Stomach smooth muscle (tissue), 2 donors: Measurements from ENCODE around the gene ARMCX2.

ENCODE experiments used
- H3K27ac ChIP-seq: one replicate; pipeline ENCODE4 v1.7.0; 2013; ENCODE audit warnings: mild to moderate bottlenecking, low read length, inconsistent platforms
- H3K27me3 ChIP-seq, 2 donors: one replicate each; pipeline ENCODE4 v1.7.0; 2013; ENCODE audit warnings: low read length in 2 of 2; ENCODE audit not compliant: insufficient read depth in 2 of 2, control insufficient read depth in 1 of 2
- H3K36me3 ChIP-seq, 2 donors: one replicate each; pipeline ENCODE4 v1.7.0; 2013; ENCODE audit warnings: low read length in 2 of 2; ENCODE audit not compliant: control insufficient read depth in 2 of 2, insufficient read depth in 2 of 2
- H3K4me1 ChIP-seq: one replicate; pipeline ENCODE4 v1.7.0; 2013; ENCODE audit warnings: low read length; ENCODE audit not compliant: control insufficient read depth, insufficient read depth
- H3K4me3 ChIP-seq, 2 donors: one replicate each; pipeline ENCODE4 v1.7.0; 2013; ENCODE audit warnings: low read length in 2 of 2
- H3K9ac ChIP-seq, 2 donors: one replicate each; pipeline ENCODE4 v1.7.0; 2013; ENCODE audit warnings: low read length in 2 of 2, mild to moderate bottlenecking in 1 of 2
- H3K9me3 ChIP-seq, 2 donors: one replicate each; pipeline ENCODE4 v1.7.0; 2013; ENCODE audit warnings: low read length in 2 of 2; ENCODE audit not compliant: control insufficient read depth in 2 of 2
- donor health status: healthy.
- donor health status: Pancreatic carcinoma.

Gene ARMCX2

DNA sequence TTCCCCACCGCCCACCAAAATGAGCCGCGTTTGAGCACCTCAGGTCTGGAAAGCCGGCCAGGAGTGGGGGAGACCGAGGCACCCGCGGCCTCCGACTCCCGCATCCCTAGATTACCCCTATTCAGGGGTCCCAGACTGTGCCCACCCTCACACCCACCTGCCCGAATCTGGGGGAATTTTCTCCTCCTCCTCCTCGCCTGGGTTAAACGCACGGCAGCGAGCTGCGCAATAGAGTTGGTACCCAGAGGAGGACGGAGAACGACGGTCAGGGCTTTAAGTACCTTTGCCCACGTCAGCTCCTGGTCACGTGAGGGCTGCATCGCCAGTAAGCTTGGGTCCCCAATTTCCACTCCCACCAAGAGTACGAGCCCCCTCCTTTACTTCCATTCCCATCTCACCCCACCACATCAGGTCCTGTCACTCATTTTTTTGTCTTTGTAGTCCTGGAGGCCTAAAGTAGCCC, at the start of gene ARMCX2:
Gene ARMCX2, minus strand, starts transcription at position 250 of the 463 bp plus-strand sequence. CDS start 2,262 bp downstream, outside the sequence.
- H3K27me3 ChIP-seq = peaks cover 0 to 13% of the 10 kb centered on the region in 2 donors
- no peaks in the 10 kb centered on the region for H3K9me3 ChIP-seq
- H3K9ac ChIP-seq = peak within 1 kb of the TSS; percentile 60 to 73
- peak within 1 kb of the TSS; percentile 80 to 91 for H3K4me3 ChIP-seq
- peaks cover 10% of the 10 kb centered on the region for H3K4me1 ChIP-seq
- peak within 1 kb of the TSS; percentile 60 for H3K27ac ChIP-seq
- no peaks in the 10 kb centered on the region for H3K36me3 ChIP-seq

DNA sequence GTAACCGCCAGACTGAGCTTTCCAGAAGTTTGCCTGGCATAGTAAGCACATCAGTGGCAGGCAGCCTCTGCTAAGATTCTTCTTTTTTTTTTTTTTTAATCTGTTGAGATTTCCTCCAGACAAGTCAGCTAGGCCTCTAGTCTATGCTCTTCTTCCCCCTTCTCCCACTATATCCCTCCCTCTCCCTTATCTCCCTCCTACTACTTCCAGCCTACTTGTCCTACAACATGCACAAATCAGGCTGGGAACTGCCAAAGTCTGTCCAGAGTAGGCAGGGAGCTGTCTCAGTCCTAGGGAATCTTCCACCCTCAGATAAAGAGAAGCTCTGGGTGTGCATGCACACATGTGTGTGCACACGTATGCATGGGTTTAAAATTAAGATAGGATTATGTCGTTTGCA, 49.7 kb upstream of the ARMCX2 start:
- H3K4me1 ChIP-seq = no peaks in the 10 kb centered on the region
- no peak overlapping the region for H3K9ac ChIP-seq
- no peaks in the 10 kb centered on the region for H3K36me3 ChIP-seq
- H3K9me3 ChIP-seq = no peaks in the 10 kb centered on the region
- H3K4me3 ChIP-seq = no peak overlapping the region
- H3K27ac ChIP-seq = no peak overlapping the region
- H3K27me3 ChIP-seq = no peaks in the 10 kb centered on the region

DNA sequence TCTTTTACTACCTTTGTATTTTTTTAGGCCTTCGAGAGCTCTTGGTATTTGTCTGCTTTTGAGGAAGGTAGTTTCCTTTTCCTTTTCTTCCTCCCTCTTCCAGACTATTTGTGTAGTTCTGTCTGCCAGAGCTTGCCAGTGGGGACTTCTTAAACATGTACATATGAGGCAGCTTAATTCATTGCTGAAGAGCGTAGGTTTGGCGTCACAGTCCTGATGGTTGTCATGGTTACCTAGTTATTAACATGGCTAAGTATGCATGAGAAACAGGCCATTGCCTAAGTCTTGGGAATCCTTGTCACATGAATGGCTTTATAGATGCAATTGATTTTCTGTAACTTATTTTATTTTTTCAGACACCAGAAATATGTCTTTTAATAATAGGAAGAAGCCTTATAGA, 48.5 kb upstream of the ARMCX2 start:
- no peaks in the 10 kb centered on the region for H3K9me3 ChIP-seq
- H3K9ac ChIP-seq = no peak overlapping the region
- H3K4me3 ChIP-seq = no peak overlapping the region

DNA sequence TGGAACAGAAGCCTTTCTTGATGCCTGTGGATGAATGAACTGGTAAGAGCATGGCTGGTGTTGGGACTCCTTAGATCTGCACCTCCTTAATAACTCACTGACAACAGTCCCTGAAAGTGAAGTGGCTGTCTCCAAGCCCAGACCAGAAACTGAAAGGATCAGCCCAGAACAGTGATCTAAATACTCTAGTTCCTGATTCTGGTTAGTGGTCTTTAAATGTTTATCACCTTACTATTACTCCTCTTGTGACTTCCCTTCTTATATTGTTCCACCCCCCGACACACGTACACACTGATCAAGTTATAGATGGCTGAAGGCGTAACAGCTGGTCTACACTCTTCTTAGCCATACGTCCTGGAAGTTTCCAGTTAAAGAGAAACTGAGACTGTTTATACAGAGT, 33.8 kb upstream of the ARMCX2 start:
- no peak overlapping the region for H3K4me3 ChIP-seq
- H3K27ac ChIP-seq = no peak overlapping the region
- no peak overlapping the region for H3K9ac ChIP-seq
- no peaks in the 10 kb centered on the region for H3K4me1 ChIP-seq
- peaks cover 0 to 5% of the 10 kb centered on the region in 2 donors for H3K27me3 ChIP-seq
- no peaks in the 10 kb centered on the region for H3K36me3 ChIP-seq
- H3K9me3 ChIP-seq = no peaks in the 10 kb centered on the region

More for the DNA sequence above, 48.5 kb upstream of the ARMCX2 start:
- H3K27me3 ChIP-seq = peaks cover 0 to 4% of the 10 kb centered on the region in 2 donors
- no peaks in the 10 kb centered on the region for H3K4me1 ChIP-seq
- H3K36me3 ChIP-seq = no peaks in the 10 kb centered on the region
- no peak overlapping the region for H3K27ac ChIP-seq

DNA sequence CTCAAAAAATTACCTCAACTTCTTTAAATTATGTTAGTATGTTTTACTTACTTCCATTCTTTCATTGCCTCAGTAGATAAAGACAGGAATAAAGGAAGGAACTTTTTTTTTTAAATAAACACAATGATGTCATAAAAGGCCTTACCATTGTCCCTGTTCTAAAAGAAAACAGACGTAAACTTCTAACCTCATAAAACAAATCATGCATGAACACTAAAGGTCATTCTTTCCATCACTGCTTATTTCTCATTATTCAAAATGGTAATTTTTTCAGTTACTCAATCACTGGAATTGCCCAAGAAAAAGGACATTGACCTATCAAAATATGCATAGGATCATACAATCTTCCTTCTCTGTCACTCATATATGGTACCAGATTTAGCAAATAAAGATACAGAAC, 32.2 kb upstream of the ARMCX2 start:
- Histone ChIP-seq H3K9me3 (no peaks in the 10 kb centered on the region), H3K36me3 (no peaks in the 10 kb centered on the region), H3K4me1 (no peaks in the 10 kb centered on the region), H3K4me3 (no peak overlapping the region), H3K27ac (no peak overlapping the region), H3K9ac (no peak overlapping the region), H3K27me3 (peaks cover 0 to 7% of the 10 kb centered on the region in 2 donors)

DNA sequence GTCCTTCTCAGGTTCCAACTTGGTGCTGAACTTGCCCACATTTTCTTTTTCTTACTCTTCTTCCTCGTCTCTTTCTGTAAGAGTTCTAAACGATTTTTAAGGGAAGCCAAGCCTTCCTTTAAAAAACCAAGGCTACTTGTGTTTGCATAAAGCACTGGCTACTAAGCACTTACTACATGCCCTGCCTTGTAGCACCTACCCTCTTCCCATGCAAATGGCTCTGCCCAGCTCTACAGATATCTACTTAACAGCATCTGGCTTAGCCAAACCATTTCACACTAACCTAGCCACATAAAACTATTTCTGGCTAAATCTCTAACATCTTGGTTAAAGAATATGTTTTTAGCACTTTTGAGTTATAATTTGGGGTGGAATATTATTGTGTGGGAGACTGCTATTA, 26.9 kb upstream of the ARMCX2 start:
- Histone ChIP-seq H3K4me1 (no peaks in the 10 kb centered on the region), H3K27ac (no peak overlapping the region), H3K9ac (no peak overlapping the region), H3K27me3 (peaks cover 0 to 6% of the 10 kb centered on the region in 2 donors), H3K9me3 (no peaks in the 10 kb centered on the region), H3K4me3 (no peak overlapping the region), H3K36me3 (no peaks in the 10 kb centered on the region)

DNA sequence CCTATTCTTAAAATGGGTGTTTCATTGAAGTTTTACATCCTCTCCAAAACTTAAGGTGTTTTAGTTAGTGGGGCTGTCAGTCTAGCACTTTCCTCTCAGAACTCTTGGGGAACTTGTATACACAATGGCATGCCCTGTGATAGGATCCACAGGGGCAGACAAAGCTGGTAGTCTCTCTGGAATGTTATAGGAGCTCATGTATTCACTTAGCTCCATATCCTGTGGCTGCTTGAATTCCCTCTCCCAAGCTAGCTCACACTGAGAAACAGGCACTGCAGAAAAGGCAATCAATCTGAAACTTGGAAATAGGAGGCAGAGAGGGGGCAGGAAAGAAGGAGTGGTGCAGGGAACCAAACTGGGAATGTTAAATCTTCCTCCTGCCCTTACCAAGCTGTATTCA, 26.3 kb upstream of the ARMCX2 start:
- Histone ChIP-seq H3K4me1 (no peaks in the 10 kb centered on the region), H3K9me3 (no peaks in the 10 kb centered on the region), H3K36me3 (no peaks in the 10 kb centered on the region), H3K27me3 (peaks cover 0 to 6% of the 10 kb centered on the region in 2 donors), H3K4me3 (no peak overlapping the region), H3K27ac (no peak overlapping the region), H3K9ac (no peak overlapping the region)

DNA sequence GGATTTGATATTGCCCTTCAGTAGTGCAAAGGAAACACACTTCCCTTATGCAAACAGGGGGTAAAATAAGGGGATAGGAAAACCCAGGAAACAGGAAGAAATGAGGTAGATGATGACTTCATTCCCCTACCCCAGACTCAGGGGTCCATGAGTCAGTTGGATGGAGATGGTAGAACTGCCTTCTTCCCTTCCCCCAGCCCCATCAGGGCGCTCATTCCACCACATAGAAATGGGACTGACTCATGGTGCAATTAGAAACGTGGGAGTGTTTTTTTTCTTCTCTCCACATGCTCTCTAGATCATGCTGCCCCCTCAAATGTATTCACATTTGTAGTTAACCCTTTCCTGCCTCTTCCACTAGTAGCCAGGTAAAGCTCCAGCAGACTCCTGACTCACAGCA, 23.1 kb upstream of the ARMCX2 start:
- Histone ChIP-seq H3K9ac (no peak overlapping the region), H3K9me3 (no peaks in the 10 kb centered on the region), H3K36me3 (no peaks in the 10 kb centered on the region), H3K27me3 (peaks cover 0 to 3% of the 10 kb centered on the region in 2 donors), H3K4me1 (no peaks in the 10 kb centered on the region), H3K27ac (no peak overlapping the region), H3K4me3 (no peak overlapping the region)

DNA sequence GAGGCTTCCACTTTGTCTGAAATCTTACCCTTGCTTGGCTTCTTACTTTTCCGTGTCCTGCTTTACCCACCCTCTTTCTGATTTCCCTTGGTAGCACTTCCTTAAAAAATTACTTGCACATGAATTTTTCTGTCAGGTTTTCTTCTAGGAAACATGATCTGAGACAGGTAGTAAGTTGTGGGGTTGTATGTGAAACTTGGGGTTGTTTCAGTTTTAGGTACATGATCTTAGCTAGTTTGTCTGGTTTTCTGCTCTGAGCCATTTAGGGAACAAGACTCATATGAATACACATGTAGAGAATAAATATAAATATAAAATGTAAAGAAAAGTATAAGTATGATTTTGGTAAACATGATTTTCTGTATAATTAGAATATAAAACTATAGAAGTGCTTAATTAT, 17.4 kb upstream of the ARMCX2 start:
- H3K27me3 ChIP-seq = peaks cover 0 to 4% of the 10 kb centered on the region in 2 donors
- no peaks in the 10 kb centered on the region for H3K9me3 ChIP-seq
- H3K9ac ChIP-seq = no peak overlapping the region
- no peaks in the 10 kb centered on the region for H3K36me3 ChIP-seq
- no peak overlapping the region for H3K4me3 ChIP-seq
- H3K4me1 ChIP-seq = no peaks in the 10 kb centered on the region
- no peak overlapping the region for H3K27ac ChIP-seq

DNA sequence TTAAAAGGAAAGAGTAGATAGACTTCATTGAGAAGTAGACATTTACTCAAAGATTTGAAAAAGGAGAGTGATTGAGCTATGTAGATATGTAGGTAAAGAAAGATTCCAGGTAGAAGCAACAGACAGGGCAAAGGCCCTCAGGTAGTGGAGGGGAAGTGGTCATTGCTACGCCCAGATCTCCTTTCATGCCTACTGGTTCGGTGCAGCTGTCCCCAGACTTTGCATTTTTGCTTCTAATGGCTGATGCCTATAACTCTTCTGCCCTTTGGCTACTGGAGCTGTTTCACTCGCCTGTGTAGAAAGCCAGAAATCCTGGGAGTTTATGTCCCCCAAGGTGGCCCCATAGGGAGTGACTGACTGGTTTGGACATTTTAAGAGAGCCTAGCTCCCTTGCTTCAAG, 16.9 kb upstream of the ARMCX2 start:
- Histone ChIP-seq H3K36me3 (no peaks in the 10 kb centered on the region), H3K27me3 (peaks cover 0 to 4% of the 10 kb centered on the region in 2 donors), H3K27ac (no peak overlapping the region), H3K9ac (no peak overlapping the region), H3K4me1 (no peaks in the 10 kb centered on the region), H3K4me3 (no peak overlapping the region), H3K9me3 (no peaks in the 10 kb centered on the region)

DNA sequence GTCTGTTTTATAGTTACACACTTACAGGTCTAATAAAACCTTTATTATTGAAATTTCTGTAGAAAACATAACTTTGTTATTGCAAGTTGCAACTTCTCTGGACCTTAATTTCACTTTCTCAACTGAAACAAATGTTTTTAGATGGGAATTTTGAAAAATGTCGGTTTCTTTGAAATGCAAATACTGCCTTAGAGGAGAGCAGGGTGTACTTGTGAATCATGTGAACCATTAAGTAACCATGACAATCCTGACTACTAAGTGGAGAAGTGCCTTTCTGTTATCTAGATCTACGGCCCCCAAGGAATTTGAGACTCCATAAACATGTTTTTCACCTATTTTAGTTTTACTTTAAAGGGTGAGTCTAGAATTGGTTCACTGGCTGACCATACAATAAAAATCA, 8.5 kb upstream of the ARMCX2 start:
- no peaks in the 10 kb centered on the region for H3K36me3 ChIP-seq
- no peaks in the 10 kb centered on the region for H3K4me1 ChIP-seq
- peaks cover 0 to 13% of the 10 kb centered on the region in 2 donors for H3K27me3 ChIP-seq
- no peak overlapping the region for H3K27ac ChIP-seq
- H3K9ac ChIP-seq = no peak overlapping the region
- H3K4me3 ChIP-seq = no peak overlapping the region
- no peaks in the 10 kb centered on the region for H3K9me3 ChIP-seq
